Ectodermal cell (in vitro differentiated cells): Measurements from ENCODE around the gene TSC22D3.

Source experiments
- H3K27ac ChIP-seq: 2 replicates; pipeline ENCODE4 v1.7.0; 2013; ENCODE audit warnings: mild to moderate bottlenecking, low read depth, low read length; ENCODE audit not compliant: insufficient read depth, poor library complexity, severe bottlenecking
- H3K27me3 ChIP-seq: 2 replicates; pipeline ENCODE4 v1.7.0; 2013; ENCODE audit warnings: mild to moderate bottlenecking, low read length; ENCODE audit not compliant: insufficient read depth, control insufficient read depth, poor library complexity, severe bottlenecking
- H3K36me3 ChIP-seq: one replicate; pipeline ENCODE4 v1.7.0; 2013; ENCODE audit warnings: low read length; ENCODE audit not compliant: control insufficient read depth, insufficient read depth
- H3K4me1 ChIP-seq: one replicate; pipeline ENCODE4 v1.7.0; 2013; ENCODE audit warnings: low read length; ENCODE audit not compliant: control insufficient read depth, insufficient read depth
- H3K4me3 ChIP-seq: 2 replicates; pipeline ENCODE4 v1.7.0; 2013; ENCODE audit warnings: low read depth, low read length, control low read depth; ENCODE audit not compliant: insufficient read depth
- H3K9me3 ChIP-seq: 2 replicates; pipeline ENCODE4 v1.7.0; 2013; ENCODE audit warnings: mild to moderate bottlenecking, low read length, moderate library complexity; ENCODE audit not compliant: control insufficient read depth
- WGBS, 2 experiments: methylation state at CpG; one replicate each; pipeline ENCODE4 v1.1.7; 2013; ENCODE audit warnings: missing lambda C conversion rate in 2 of 2; 5-methylcytosine and 5-hydroxymethylcytosine counted together

TSC22D3 gene

DNA sequence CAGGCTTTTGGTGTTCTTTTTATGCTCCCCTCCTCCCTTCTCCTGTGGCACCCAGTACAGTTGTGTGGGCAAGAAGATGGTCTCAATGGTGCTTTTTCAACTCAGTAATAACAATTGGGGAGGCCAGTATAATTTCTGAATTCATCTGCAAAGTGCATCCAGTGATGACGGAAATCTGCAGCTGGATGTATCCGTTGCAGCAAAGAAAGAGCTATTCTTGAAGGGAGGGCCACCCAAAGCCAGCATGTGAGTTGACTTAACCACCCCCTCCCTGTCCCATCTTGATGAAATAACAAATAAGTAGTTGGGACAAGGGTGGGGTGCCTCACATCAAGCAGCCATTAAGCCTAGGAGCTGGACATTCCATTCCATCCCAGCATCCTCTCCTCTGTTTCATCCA lies 30.7 kb downstream of the TSC22D3 start:
- no peak overlapping the region for H3K27ac ChIP-seq
- H3K36me3 ChIP-seq, result no peaks in the 10 kb centered on the region
- H3K4me3 ChIP-seq, result no peak overlapping the region
- 93 to 100% methylated on average over 2 of the region's 2 CpGs for WGBS, 2 experiments
- H3K4me1 ChIP-seq, result no peaks in the 10 kb centered on the region
- no peaks in the 10 kb centered on the region for H3K9me3 ChIP-seq
- no peaks in the 10 kb centered on the region for H3K27me3 ChIP-seq

GRCh38 chrX:107743995-107744394 lies 31.6 kb downstream of the TSC22D3 start:
- Histone ChIP-seq H3K4me3 (no peak overlapping the region), H3K27ac (no peak overlapping the region), H3K9me3 (no peaks in the 10 kb centered on the region), H3K27me3 (no peaks in the 10 kb centered on the region), H3K36me3 (no peaks in the 10 kb centered on the region), H3K4me1 (no peaks in the 10 kb centered on the region)
- WGBS, 2 experiments, result 95 to 98% methylated on average over 7 of the region's 7 CpGs

DNA sequence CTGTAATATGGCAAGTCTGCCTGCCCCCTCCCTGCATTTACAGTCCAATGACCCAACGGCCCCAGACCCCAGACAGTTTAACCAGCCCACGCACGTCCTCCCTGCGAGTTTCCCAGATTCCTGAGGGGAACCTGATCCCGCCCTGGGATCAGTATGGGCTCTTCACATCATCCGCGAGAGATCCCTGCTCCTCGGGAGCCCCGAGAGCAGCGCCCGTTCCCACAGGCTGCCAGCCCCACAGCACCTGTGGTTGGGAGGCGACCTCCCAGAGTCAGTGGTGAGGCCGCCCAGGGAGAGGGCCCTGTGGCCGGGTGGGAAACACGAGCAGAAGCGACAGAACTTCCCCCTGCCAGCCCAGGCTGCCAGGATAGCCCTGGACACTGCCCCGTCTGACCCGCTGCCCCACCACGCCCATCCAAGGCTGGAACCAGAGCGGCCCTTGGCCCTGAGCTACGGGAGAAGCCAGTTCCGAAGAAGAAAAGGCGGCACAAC lies 32.8 kb downstream of the TSC22D3 start:
- no peak overlapping the region for H3K4me3 ChIP-seq
- H3K27ac ChIP-seq, result no peak overlapping the region
- no peaks in the 10 kb centered on the region for H3K9me3 ChIP-seq
- H3K27me3 ChIP-seq, result no peaks in the 10 kb centered on the region
- WGBS, 2 experiments, result 64 to 66% methylated on average over 23 of the region's 23 CpGs
- no peaks in the 10 kb centered on the region for H3K4me1 ChIP-seq
- H3K36me3 ChIP-seq, result no peaks in the 10 kb centered on the region

DNA sequence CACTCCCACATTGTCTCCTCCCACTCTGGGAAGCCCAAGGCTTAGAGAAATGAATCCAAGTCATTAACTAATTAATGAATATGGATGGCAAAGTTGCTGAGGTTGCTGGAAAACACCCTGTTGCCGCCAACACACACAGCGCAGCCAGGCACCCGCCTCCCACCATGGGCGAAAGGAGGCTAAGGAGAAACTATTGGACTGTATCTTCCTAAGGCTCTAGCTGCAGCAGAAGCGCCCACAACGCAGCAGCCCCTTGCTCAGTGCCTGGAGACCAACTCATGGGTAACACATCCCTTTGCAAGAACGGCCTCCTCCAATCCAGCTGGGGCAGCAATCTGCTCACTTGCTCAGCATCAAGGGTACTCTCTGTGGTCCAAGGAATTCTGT lies 34.2 kb downstream of the TSC22D3 start:
- Histone ChIP-seq H3K4me3 (no peak overlapping the region), H3K4me1 (no peaks in the 10 kb centered on the region), H3K36me3 (no peaks in the 10 kb centered on the region), H3K27me3 (no peaks in the 10 kb centered on the region), H3K9me3 (no peaks in the 10 kb centered on the region), H3K27ac (no peak overlapping the region)
- 60 to 68% methylated on average over 7 of the region's 7 CpGs for whole genome bisulfite sequencing, 2 experiments

- WGBS, 2 experiments, result 91 to 93% methylated on average over 3 of the region's 3 CpGs
- H3K4me3 ChIP-seq, result no peak overlapping the region
- H3K9me3 ChIP-seq, result no peaks in the 10 kb centered on the region
- no peaks in the 10 kb centered on the region for H3K4me1 ChIP-seq
- H3K36me3 ChIP-seq, result no peaks in the 10 kb centered on the region
- H3K27ac ChIP-seq, result no peak overlapping the region
- H3K27me3 ChIP-seq, result no peaks in the 10 kb centered on the region
Observed at GRCh38 chrX:107739541-107739940, 36.0 kb downstream of the TSC22D3 start.

DNA sequence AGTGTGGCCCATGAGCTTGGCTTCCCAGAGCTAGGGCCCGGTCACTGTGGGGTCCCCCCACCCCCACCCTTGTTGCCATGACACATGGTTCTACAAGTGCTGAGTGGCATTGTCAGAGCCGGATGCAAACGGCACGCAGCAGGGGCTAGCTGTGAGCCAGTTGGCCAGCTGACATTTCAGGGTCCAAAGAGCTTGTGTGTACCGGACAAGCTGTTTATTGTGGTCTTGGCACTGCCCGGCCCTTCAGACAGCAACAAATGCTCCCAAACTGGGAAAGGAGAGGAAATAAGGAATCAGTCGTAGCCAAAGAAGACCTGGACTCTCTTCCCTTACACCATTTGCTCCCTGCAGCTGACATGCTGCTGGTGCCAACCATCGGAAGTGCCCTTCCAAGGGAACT lies 36.8 kb downstream of the TSC22D3 start:
- Histone ChIP-seq H3K27me3 (no peaks in the 10 kb centered on the region), H3K4me1 (no peaks in the 10 kb centered on the region), H3K36me3 (no peaks in the 10 kb centered on the region), H3K9me3 (no peaks in the 10 kb centered on the region), H3K4me3 (no peak overlapping the region), H3K27ac (no peak overlapping the region)
- 91 to 93% methylated on average over 8 of the region's 8 CpGs for WGBS, 2 experiments

GRCh38 chrX:107738272-107738671 lies 37.3 kb downstream of the TSC22D3 start:
- Histone ChIP-seq H3K9me3 (no peaks in the 10 kb centered on the region), H3K27ac (no peak overlapping the region), H3K4me1 (no peaks in the 10 kb centered on the region), H3K36me3 (no peaks in the 10 kb centered on the region), H3K4me3 (no peak overlapping the region), H3K27me3 (no peaks in the 10 kb centered on the region)
- WGBS, 2 experiments, result 92 to 98% methylated on average over 5 of the region's 5 CpGs

- no peaks in the 10 kb centered on the region for H3K9me3 ChIP-seq
- no peaks in the 10 kb centered on the region for H3K4me1 ChIP-seq
- no peak overlapping the region for H3K4me3 ChIP-seq
- no peaks in the 10 kb centered on the region for H3K36me3 ChIP-seq
- no peak overlapping the region for H3K27ac ChIP-seq
- no peaks in the 10 kb centered on the region for H3K27me3 ChIP-seq
- WGBS, 2 experiments, result 38 to 48% methylated on average over 6 to 8 of the region's 8 CpGs
Observed at GRCh38 chrX:107736781-107737531, 38.6 kb downstream of the TSC22D3 start.

GRCh38 chrX:107734646-107735045 lies 40.9 kb downstream of the TSC22D3 start:
- no peaks in the 10 kb centered on the region for H3K27me3 ChIP-seq
- peaks cover under 1% of the 10 kb centered on the region for H3K4me1 ChIP-seq
- no peaks in the 10 kb centered on the region for H3K36me3 ChIP-seq
- no peak overlapping the region for H3K27ac ChIP-seq
- H3K4me3 ChIP-seq, result no peak overlapping the region
- 94 to 100% methylated on average over 1 of the region's 3 CpGs for WGBS, 2 experiments
- no peaks in the 10 kb centered on the region for H3K9me3 ChIP-seq

GRCh38 chrX:107733686-107734085 lies 41.9 kb downstream of the TSC22D3 start:
- Histone ChIP-seq H3K27ac (no peak overlapping the region), H3K36me3 (no peaks in the 10 kb centered on the region), H3K9me3 (no peaks in the 10 kb centered on the region), H3K27me3 (no peaks in the 10 kb centered on the region), H3K4me3 (no peak overlapping the region), H3K4me1 (peaks cover 6% of the 10 kb centered on the region)
- 85 to 96% methylated on average over 4 of the region's 4 CpGs for WGBS, 2 experiments
